ENCODE data around the gene CYB561A3.

The CYB561A3 gene

DNA sequence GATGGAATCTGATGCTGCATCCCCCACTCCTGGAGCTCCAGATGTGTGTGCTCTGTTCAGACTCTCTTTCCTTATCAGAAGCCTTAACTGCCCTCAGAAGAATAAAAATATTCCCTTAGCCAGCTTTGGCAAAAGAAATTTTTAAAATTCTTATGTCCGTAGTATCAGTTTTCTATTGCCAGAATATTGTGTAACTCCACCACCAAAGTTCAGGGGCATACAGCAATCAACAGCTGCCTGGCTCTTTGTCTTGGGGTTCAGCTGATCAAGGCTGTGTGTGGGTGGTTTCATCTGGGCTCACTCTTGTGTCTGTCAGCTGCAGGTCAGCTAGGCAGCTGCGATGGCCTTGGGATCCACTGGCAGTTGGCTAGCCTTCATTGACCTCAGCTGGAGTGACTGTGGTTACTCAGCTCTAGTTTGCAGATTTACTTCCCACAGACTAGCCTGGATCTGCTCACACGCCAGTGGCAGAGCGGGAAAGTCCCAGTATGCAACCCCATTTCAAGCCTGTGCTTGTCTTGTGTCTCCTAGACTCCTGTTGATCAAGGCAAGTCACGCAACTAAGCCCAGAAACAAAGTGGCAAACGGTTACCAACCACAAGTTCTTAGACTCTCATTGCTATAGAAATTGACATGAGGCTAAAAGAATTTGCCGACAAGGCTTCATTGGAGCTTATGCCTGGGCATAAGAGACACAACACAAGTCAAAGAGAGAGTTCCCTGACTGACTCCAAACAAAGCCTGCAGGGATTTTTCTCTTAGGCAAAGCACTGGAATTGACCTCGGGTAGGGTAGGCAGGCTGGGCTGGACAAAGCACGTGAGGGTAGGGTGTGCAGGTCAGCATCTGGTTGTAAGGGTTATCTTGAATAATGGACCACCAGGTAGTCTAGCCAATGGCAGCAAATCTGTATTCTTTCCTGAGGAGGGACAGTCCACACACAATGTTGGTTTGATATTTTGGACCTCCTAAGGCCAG lies 8.0 kb upstream of the CYB561A3 start:
- Histone ChIP-seq H3K9me3 (ENCODE audit: control insufficient read depth, low read length) (peaks cover 2% of the 10 kb centered on the region), H3K4me1 (ENCODE audit: control insufficient read depth, insufficient read depth, low read length) (no peaks in the 10 kb centered on the region), H3K27me3 (ENCODE audit: control insufficient read depth, insufficient read depth, low read length, poor library complexity, severe bottlenecking) (no peaks in the 10 kb centered on the region), H3K27ac (ENCODE audit: insufficient read depth, low read depth, low read length, poor library complexity, severe bottlenecking) (no peak overlapping the region), H3K36me3 (ENCODE audit: control insufficient read depth, insufficient read depth, low read length) (peaks cover 66% of the 10 kb centered on the region), H3K4me3 (ENCODE audit: insufficient read depth, low read depth, low read length) (no peak overlapping the region)
- WGBS, 2 experiments, result 96% methylated on average over 9 of the region's 9 CpGs

GRCh38 chr11:61368646-61369045 lies 7.0 kb upstream of the CYB561A3 start:
- Histone ChIP-seq H3K9me3 (ENCODE audit: control insufficient read depth, low read length) (peaks cover 2% of the 10 kb centered on the region), H3K27ac (ENCODE audit: insufficient read depth, low read depth, low read length, poor library complexity, severe bottlenecking) (no peak overlapping the region), H3K4me3 (ENCODE audit: insufficient read depth, low read depth, low read length) (no peak overlapping the region), H3K4me1 (ENCODE audit: control insufficient read depth, insufficient read depth, low read length) (no peaks in the 10 kb centered on the region), H3K36me3 (ENCODE audit: control insufficient read depth, insufficient read depth, low read length) (peaks cover 63% of the 10 kb centered on the region), H3K27me3 (ENCODE audit: control insufficient read depth, insufficient read depth, low read length, poor library complexity, severe bottlenecking) (no peaks in the 10 kb centered on the region)
- WGBS, 2 experiments, result 96% methylated on average over 7 of the region's 7 CpGs

- WGBS, 2 experiments, result 95 to 100% methylated on average over 6 of the region's 6 CpGs
Measured at GRCh38 chr11:61367406-61367805, 5.7 kb upstream of the CYB561A3 start.

DNA sequence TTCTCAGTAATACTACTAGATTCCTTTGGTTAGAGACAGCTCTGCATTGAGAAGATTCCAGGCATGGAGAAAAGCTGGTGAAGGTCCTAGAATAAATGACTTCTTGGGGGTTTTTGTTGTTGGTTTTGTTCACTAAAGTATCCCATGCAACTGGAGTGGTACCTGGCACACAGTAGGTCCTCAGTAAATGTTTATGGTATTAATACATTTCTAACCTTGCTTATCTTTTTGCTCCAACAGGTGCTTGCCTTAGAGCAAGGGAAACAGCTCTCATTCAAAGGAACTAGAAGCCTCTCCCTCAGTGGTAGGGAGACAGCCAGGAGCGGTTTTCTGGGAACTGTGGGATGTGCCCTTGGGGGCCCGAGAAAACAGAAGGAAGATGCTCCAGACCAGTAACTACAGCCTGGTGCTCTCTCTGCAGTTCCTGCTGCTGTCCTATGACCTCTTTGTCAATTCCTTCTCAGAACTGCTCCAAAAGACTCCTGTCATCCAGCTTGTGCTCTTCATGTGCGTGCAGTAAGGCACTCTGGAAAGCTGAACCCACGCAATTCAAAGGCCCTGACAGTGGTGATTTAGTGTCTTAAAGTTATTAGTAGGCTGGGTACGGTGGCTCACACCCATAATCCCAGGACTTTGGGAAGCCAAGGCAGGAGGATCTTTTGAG lies 2.5 kb upstream of the CYB561A3 start:
- Histone ChIP-seq H3K36me3 (ENCODE audit: control insufficient read depth, insufficient read depth, low read length) (peaks cover 42% of the 10 kb centered on the region), H3K27me3 (ENCODE audit: control insufficient read depth, insufficient read depth, low read length, poor library complexity, severe bottlenecking) (no peaks in the 10 kb centered on the region), H3K9me3 (ENCODE audit: control insufficient read depth, low read length) (no peaks in the 10 kb centered on the region), H3K4me1 (ENCODE audit: control insufficient read depth, insufficient read depth, low read length) (peaks cover 6% of the 10 kb centered on the region), H3K4me3 (ENCODE audit: insufficient read depth, low read depth, low read length) (no peak overlapping the region), H3K27ac (ENCODE audit: insufficient read depth, low read depth, low read length, poor library complexity, severe bottlenecking) (no peak overlapping the region)
- 96% methylated on average over 5 of the region's 5 CpGs for WGBS, 2 experiments

More at GRCh38 chr11:61367406-61367805, 5.7 kb upstream of the CYB561A3 start:
- Histone ChIP-seq H3K27me3 (ENCODE audit: control insufficient read depth, insufficient read depth, low read length, poor library complexity, severe bottlenecking) (no peaks in the 10 kb centered on the region), H3K9me3 (ENCODE audit: control insufficient read depth, low read length) (peaks cover 2% of the 10 kb centered on the region), H3K27ac (ENCODE audit: insufficient read depth, low read depth, low read length, poor library complexity, severe bottlenecking) (no peak overlapping the region), H3K4me3 (ENCODE audit: insufficient read depth, low read depth, low read length) (no peak overlapping the region), H3K36me3 (ENCODE audit: control insufficient read depth, insufficient read depth, low read length) (peaks cover 56% of the 10 kb centered on the region), H3K4me1 (ENCODE audit: control insufficient read depth, insufficient read depth, low read length) (peaks cover 6% of the 10 kb centered on the region)

DNA sequence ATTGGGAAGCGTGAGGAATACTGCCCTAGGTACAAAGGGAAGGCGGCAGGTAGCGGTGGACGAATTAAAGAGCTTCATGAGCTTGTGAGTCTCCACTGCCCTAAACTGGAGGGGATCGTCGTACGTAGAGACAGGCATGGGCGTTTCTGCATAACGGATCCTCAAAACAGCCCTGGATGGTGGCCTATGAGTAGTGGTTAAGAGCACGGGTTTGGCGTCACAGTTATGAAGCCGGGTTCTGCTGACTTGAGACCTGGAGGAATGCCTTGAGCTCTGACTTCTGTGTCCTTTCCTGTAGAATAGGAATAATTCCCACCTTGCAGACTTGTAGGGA lies 827 bp upstream of the CYB561A3 start:
- H3K36me3 ChIP-seq (ENCODE audit: control insufficient read depth, insufficient read depth, low read length), result peaks cover 28% of the 10 kb centered on the region
- H3K9me3 ChIP-seq (ENCODE audit: control insufficient read depth, low read length), result no peaks in the 10 kb centered on the region
- 1% methylated on average over 12 of the region's 12 CpGs for WGBS, 2 experiments
- no peak overlapping the region for H3K27ac ChIP-seq (ENCODE audit: insufficient read depth, low read depth, low read length, poor library complexity, severe bottlenecking)
- peaks cover 6% of the 10 kb centered on the region for H3K4me1 ChIP-seq (ENCODE audit: control insufficient read depth, insufficient read depth, low read length)
- H3K27me3 ChIP-seq (ENCODE audit: control insufficient read depth, insufficient read depth, low read length, poor library complexity, severe bottlenecking), result no peaks in the 10 kb centered on the region
- peak overlapping the region; percentile 87 for H3K4me3 ChIP-seq (ENCODE audit: insufficient read depth, low read depth, low read length)

GRCh38 chr11:61361237-61361740 lies 393 bp downstream of the CYB561A3 start:
- H3K36me3 ChIP-seq (ENCODE audit: control insufficient read depth, insufficient read depth, low read length), result peaks cover 17% of the 10 kb centered on the region
- H3K27me3 ChIP-seq (ENCODE audit: control insufficient read depth, insufficient read depth, low read length, poor library complexity, severe bottlenecking), result no peaks in the 10 kb centered on the region
- peaks cover 6% of the 10 kb centered on the region for H3K4me1 ChIP-seq (ENCODE audit: control insufficient read depth, insufficient read depth, low read length)
- no peak overlapping the region for H3K27ac ChIP-seq (ENCODE audit: insufficient read depth, low read depth, low read length, poor library complexity, severe bottlenecking)
- WGBS, 2 experiments, result 4% methylated on average over 22 of the region's 22 CpGs
- no peaks in the 10 kb centered on the region for H3K9me3 ChIP-seq (ENCODE audit: control insufficient read depth, low read length)
- H3K4me3 ChIP-seq (ENCODE audit: insufficient read depth, low read depth, low read length), result peak overlapping the region; percentile 87

DNA sequence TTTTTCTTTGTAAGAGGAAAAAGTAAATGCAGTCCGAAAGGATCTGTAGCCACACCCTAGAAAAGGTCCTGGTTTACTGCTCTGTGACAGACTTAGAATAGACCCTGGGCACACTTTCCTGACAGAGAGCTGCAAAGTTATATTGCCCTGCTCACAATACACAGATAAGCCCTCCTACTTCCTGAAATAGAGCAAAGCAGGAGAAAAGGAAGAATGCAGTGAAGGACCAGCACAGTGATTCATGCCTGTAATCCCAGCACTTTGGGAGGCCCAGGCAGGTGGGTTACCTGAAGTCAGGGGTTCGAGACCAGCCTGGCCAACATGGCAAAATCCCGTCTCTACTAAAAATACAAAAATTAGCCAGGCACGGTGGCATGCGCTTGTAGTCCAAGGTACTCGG lies 2.2 kb downstream of the CYB561A3 start:
- Histone ChIP-seq H3K4me1 (ENCODE audit: control insufficient read depth, insufficient read depth, low read length) (peaks cover 6% of the 10 kb centered on the region), H3K36me3 (ENCODE audit: control insufficient read depth, insufficient read depth, low read length) (peaks cover 5% of the 10 kb centered on the region), H3K4me3 (ENCODE audit: insufficient read depth, low read depth, low read length) (no peak overlapping the region), H3K27me3 (ENCODE audit: control insufficient read depth, insufficient read depth, low read length, poor library complexity, severe bottlenecking) (no peaks in the 10 kb centered on the region), H3K9me3 (ENCODE audit: control insufficient read depth, low read length) (no peaks in the 10 kb centered on the region), H3K27ac (ENCODE audit: insufficient read depth, low read depth, low read length, poor library complexity, severe bottlenecking) (no peak overlapping the region)
- WGBS, 2 experiments, result 92 to 94% methylated on average over 6 of the region's 6 CpGs

DNA sequence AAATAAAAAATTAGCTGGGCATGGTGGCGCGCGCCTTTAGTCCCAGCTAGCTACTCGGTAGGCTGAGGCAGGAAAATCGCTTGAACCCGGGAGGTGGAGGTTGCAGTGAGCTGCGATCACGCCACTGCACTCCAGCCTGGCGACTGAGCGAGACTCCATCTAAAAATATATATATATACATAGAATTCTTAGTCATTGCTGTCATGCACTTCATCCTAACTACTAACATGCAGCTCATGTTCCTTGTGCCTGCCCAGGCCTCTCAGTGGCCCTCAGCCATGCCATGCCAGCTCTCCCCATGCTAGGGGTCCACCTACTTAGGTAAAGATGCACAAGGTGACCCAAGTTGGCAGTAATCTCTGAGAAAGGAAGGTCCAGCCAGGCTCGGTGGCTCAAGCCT lies 3.1 kb downstream of the CYB561A3 start:
- H3K4me3 ChIP-seq (ENCODE audit: insufficient read depth, low read depth, low read length), result no peak overlapping the region
- H3K27me3 ChIP-seq (ENCODE audit: control insufficient read depth, insufficient read depth, low read length, poor library complexity, severe bottlenecking), result no peaks in the 10 kb centered on the region
- WGBS, 2 experiments, result 95 to 98% methylated on average over 10 to 11 of the region's 11 CpGs
- peaks cover 6% of the 10 kb centered on the region for H3K4me1 ChIP-seq (ENCODE audit: control insufficient read depth, insufficient read depth, low read length)
- no peaks in the 10 kb centered on the region for H3K9me3 ChIP-seq (ENCODE audit: control insufficient read depth, low read length)
- no peak overlapping the region for H3K27ac ChIP-seq (ENCODE audit: insufficient read depth, low read depth, low read length, poor library complexity, severe bottlenecking)
- no peaks in the 10 kb centered on the region for H3K36me3 ChIP-seq (ENCODE audit: control insufficient read depth, insufficient read depth, low read length)

GRCh38 chr11:61357894-61358239 lies 3.8 kb downstream of the CYB561A3 start:
- no peaks in the 10 kb centered on the region for H3K27me3 ChIP-seq (ENCODE audit: control insufficient read depth, insufficient read depth, low read length, poor library complexity, severe bottlenecking)
- no peak overlapping the region for H3K27ac ChIP-seq (ENCODE audit: insufficient read depth, low read depth, low read length, poor library complexity, severe bottlenecking)
- no peaks in the 10 kb centered on the region for H3K36me3 ChIP-seq (ENCODE audit: control insufficient read depth, insufficient read depth, low read length)
- 95 to 96% methylated on average over 6 of the region's 6 CpGs for WGBS, 2 experiments
- no peaks in the 10 kb centered on the region for H3K4me1 ChIP-seq (ENCODE audit: control insufficient read depth, insufficient read depth, low read length)
- no peak overlapping the region for H3K4me3 ChIP-seq (ENCODE audit: insufficient read depth, low read depth, low read length)
- H3K9me3 ChIP-seq (ENCODE audit: control insufficient read depth, low read length), result no peaks in the 10 kb centered on the region

DNA sequence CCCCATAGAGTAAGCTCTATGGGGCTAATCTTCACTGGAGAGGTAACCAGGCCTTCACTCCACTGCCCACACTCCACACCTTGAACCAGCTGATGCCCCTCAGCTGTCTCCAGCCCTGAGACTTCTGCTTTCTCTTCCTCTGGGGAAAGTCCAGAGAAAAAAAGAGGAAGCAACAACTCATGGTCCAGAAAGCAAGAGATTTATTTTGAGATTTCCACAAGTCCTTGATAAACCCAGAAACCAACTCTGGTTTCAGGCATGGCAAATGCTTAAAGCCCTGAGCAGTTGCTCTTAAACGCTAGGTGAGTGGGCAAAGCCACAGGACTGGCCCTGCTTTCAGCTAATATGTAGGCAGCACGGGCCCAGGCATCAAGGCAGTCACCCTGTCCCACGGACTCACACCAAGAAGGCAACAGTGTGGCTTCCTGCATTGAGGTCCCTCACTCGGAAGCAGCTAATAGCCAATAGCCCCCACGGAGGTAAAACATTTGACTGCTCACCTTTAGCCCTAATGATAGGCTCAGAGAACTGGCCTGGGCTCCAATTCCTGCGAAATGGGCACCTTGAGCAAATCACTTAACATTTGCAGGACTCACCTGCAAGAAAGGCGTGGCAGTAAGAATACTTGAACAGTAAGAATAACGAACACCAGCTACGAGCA lies 4.3 kb downstream of the CYB561A3 start:
- H3K27me3 ChIP-seq (ENCODE audit: control insufficient read depth, insufficient read depth, low read length, poor library complexity, severe bottlenecking), result no peaks in the 10 kb centered on the region
- H3K27ac ChIP-seq (ENCODE audit: insufficient read depth, low read depth, low read length, poor library complexity, severe bottlenecking), result no peak overlapping the region
- H3K4me1 ChIP-seq (ENCODE audit: control insufficient read depth, insufficient read depth, low read length), result no peaks in the 10 kb centered on the region
- H3K4me3 ChIP-seq (ENCODE audit: insufficient read depth, low read depth, low read length), result no peak overlapping the region
- WGBS, 2 experiments, result 94 to 95% methylated on average over 9 of the region's 9 CpGs
- H3K9me3 ChIP-seq (ENCODE audit: control insufficient read depth, low read length), result no peaks in the 10 kb centered on the region
- no peaks in the 10 kb centered on the region for H3K36me3 ChIP-seq (ENCODE audit: control insufficient read depth, insufficient read depth, low read length)

Measured in ectodermal cell (in vitro differentiated cells).